ENCODE results near the gene GTPBP1. TPM values are rescaled to one million over a fixed set of nuclear protein-coding genes. Genes with fewer than 3 reads are reported as not detected.

Gene GTPBP1
- total and polyA plus RNA-seq, 2 donors (not counting 1 experiment from before 2014, with no cell fraction given): 77.8 to 174 TPM

- H4K20me1 ChIP-seq (ENCODE audit: control insufficient read depth, insufficient read depth, low read length, poor library complexity, severe bottlenecking): no peaks in the 10 kb centered on the region
- CTCF ChIA-PET: interaction anchor here (1.1 to 6.7 kb wide), 2 partner anchors 19 kb away, joined by 4 to 51 read pairs; partner anchors contain the start of gene TOMM22
- no peak for TF ChIP-seq CTCF (IDR thresholded peaks at IDR 0.05)
- TF ChIP-seq EZH2 (IDR thresholded peaks at IDR 0.05; ENCODE audit: borderline replicate concordance, insufficient read depth, low read depth, low read length, poor library complexity, severe bottlenecking): no peak
- H2AFZ ChIP-seq (ENCODE audit: insufficient read depth, low read depth, low read length, poor library complexity, severe bottlenecking): peak within 1 kb of the TSS; percentile 40
- peak within 1 kb of the TSS; percentile 96 for H3K9ac ChIP-seq (ENCODE audit: low read length)
- intact Hi-C loops (cut with micrococcal nuclease): loop anchor here (1.0 to 10.0 kb wide), 4 partner anchors 93 to 516 kb away; partner anchors contain the start of genes CSNK1E, DDX17, DNAL4 and PLA2G6
- no peaks in the 10 kb centered on the region for H3K9me3 Mint-ChIP-seq (ENCODE audit: insufficient read depth)
- peaks cover 69% of the 10 kb centered on the region for H3K4me1 Mint-ChIP-seq
- peaks cover 32 to 38% of the 10 kb centered on the region in 2 donors for H3K4me1 ChIP-seq (ENCODE audit: control insufficient read depth in 2 of 2, insufficient read depth in 2 of 2, low read length in 2 of 2)
- H3K27me3 Mint-ChIP-seq: no peaks in the 10 kb centered on the region
- no peaks in the 10 kb centered on the region for H3K36me3 ChIP-seq (replicated peaks in 1 of 2; ENCODE audit: control extremely low read depth in 1 of 2, control insufficient read depth in 1 of 2, extremely low read depth in 1 of 2, insufficient read depth in 2 of 2, low read length in 1 of 2)
- peak within 1 kb of the TSS; percentile 95 for H3K4me3 Mint-ChIP-seq
- H3K27me3 ChIP-seq (replicated peaks in 1 of 4; ENCODE audit: control extremely low read depth in 1 of 4, control insufficient read depth in 3 of 4, insufficient read depth in 4 of 4, low read length in 3 of 4): no peaks in the 10 kb centered on the region
- peak within 1 kb of the TSS; percentile 99 for H3K27ac Mint-ChIP-seq
- H3K9me3 ChIP-seq (ENCODE audit: control extremely low read depth in 1 of 3, control insufficient read depth in 2 of 3, insufficient read depth in 1 of 3, low read length in 2 of 3): no peaks in the 10 kb centered on the region
- H3K27ac ChIP-seq (ENCODE audit: low read length in 2 of 2): peak within 1 kb of the TSS; percentile 98 to 99
- H3K4me2 ChIP-seq (replicated peaks; ENCODE audit: low read depth, low read length, poor library complexity, severe bottlenecking): peak within 1 kb of the TSS; percentile 74
- under 1% methylated on average over 93 of the region's 94 CpGs for WGBS (ENCODE audit: insufficient coverage)
- POLR2A ChIA-PET: interaction anchor here (0.7 to 0.8 kb wide), 2 partner anchors 26 to 148 kb away, joined by 3 to 4 read pairs; no protein-coding TSS in a partner anchor
- DNase-seq (peak; percentile 99), ATAC-seq (ENCODE audit: low read depth) (peak; percentile 39)
- H3K4me3 ChIP-seq (ENCODE audit: control extremely low read depth in 1 of 5, extremely low read depth in 1 of 5, insufficient read depth in 1 of 5, low read depth in 2 of 5, low read length in 4 of 5): peak within 1 kb of the TSS; percentile 41 to 87 (median 74)
- peaks cover 33% of the 10 kb centered on the region for H3K79me2 ChIP-seq (ENCODE audit: control insufficient read depth, insufficient read depth, low read length)
These were observed 4.7 kb upstream of the GTPBP1 start, which contains the start of gene JOSD1 for GRCh38 chr22:38700789-38701628. Gene JOSD1 (minus strand): TSS chr22:38700943. CDS start chr22:38699987, 956 bp downstream.
